Activated naive CD8-positive, alpha-beta T cell (primary cell): ENCODE data around the gene GNL2.
"Not testable (repeated sequence)": the region's sequence is repeated elsewhere in the genome, so short reads cannot be mapped to it uniquely, and the experiment has no call there.

Source experiments
- H3K27ac Mint-ChIP-seq: one replicate; pipeline ENCODE4 v1.8.0; 2021; ENCODE audit warnings: mixed read lengths
- H3K27me3 Mint-ChIP-seq: one replicate; pipeline ENCODE4 v1.8.0; 2021; ENCODE audit warnings: mixed read lengths
- H3K36me3 Mint-ChIP-seq: one replicate; pipeline ENCODE4 v1.8.0; 2021; ENCODE audit warnings: mixed read lengths
- H3K4me1 Mint-ChIP-seq: one replicate; pipeline ENCODE4 v1.8.0; 2021; ENCODE audit warnings: low read depth, mixed read lengths
- H3K4me3 Mint-ChIP-seq: one replicate; pipeline ENCODE4 v1.8.0; 2021; ENCODE audit warnings: mild to moderate bottlenecking, mixed read lengths
- H3K9me3 Mint-ChIP-seq: one replicate; pipeline ENCODE4 v1.8.0; 2021; ENCODE audit warnings: low read depth, mixed read lengths

The GNL2 gene

DNA sequence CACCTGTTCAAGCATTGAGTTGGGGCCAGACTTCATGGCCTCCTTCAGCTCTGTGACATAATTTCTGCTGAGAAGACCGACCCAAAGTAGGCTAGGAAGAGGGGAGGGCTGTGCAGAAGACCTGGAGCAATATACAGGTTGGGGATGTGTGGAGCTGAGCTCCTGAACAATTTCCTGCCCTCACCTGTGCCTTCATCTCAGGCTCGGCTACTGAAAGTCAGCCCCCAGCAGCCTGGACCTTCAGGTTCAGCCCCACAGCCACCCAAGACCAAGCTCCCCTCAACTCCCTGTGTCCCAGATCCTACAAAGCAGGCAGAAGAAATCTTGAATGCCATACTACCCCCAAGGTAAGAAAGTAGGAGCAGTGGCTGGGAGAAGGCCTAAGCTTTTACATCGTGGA, 38.3 kb downstream of the GNL2 start:
- Mint-ChIP-seq H3K4me1 (peaks cover 14% of the 10 kb centered on the region), H3K27me3 (no peaks in the 10 kb centered on the region), H3K36me3 (peaks cover 7% of the 10 kb centered on the region), H3K27ac (no peak overlapping the region), H3K4me3 (no peak overlapping the region), H3K9me3 (no peaks in the 10 kb centered on the region)

DNA sequence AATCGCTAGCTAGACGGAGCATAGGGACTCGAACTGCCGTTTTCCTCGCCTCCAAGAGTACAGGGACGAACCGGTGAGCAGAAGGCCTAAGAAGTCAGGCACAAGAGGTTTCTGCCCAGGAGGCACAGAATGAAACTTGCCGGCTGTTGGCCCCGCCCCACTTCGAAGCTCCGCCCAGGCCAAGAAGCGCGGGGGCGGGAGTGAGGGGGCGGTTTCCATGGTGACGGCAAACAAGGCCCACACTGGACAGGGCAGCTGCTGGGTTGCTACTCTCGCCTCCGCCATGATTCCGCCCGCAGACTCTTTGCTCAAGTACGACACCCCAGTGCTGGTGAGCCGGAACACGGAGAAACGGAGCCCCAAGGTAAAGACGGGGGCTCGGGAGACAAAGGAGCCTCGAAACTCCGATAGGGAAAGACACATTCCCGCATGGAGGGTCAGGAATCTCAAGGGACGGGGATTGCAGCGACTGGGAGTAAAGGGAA, 39.0 kb downstream of the GNL2 start, which contains the start of gene DNALI1:
Gene DNALI1, plus strand, starts transcription at position 229 of the 485 bp plus-strand sequence. Its CDS starts 55 bp downstream, at position 284.
- Mint-ChIP-seq H3K4me3 (no peak within 1 kb of the TSS), H3K9me3 (no peaks in the 10 kb centered on the region), H3K27me3 (no peaks in the 10 kb centered on the region), H3K27ac (no peak within 1 kb of the TSS), H3K36me3 (peaks cover 4% of the 10 kb centered on the region), H3K4me1 (peaks cover 20% of the 10 kb centered on the region)

DNA sequence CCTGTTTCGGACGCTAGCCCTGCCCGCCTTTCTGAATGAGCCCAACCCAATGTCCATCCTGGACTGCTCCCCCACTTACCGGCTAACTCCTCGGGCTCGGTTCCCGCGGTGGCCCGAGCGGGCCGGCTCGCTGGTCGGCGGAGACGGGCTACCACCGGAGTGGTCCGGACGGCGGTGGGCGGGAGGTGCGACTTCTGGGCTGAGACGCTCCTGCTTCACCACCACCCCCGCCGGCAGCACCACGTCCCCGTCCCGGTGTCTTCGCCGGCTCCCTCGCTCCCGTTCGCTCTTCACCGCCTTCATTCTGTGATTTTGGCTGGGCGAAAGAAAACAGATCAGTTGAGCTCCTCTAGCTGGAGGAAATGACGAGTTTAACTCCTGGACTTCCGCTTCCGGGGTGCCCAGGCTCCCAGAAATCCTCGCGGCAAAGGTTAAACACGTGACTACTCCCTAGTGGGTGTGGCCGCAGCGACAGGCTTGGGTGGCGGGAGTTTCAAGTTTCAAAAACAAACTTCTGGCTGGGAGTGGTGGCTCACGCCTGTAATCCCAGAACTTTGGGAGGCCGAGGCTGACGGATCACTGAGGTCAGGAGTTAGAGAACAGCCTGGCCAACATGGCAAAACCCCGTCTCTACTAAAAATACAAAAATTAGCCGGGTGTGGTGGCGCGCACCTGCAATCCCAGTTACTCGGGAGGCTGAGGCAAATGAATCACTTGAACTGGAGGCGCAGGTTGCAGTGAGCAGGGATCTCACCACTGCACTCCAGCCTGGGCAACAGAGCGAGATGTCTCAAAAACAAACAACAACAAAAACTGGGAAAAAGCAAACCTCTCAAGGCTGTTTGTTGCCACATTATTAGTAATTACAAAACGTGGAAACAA, 41.6 kb downstream of the GNL2 start, which contains the start of gene SNIP1:
Gene SNIP1, minus strand, starts transcription at position 367 of the 882 bp plus-strand sequence. Its CDS starts 64 bp downstream, at position 303.
- H3K4me3 Mint-ChIP-seq: peak within 1 kb of the TSS; percentile 97
- H3K4me1 Mint-ChIP-seq: peaks cover 39% of the 10 kb centered on the region
- peak within 1 kb of the TSS; percentile 93 for H3K27ac Mint-ChIP-seq
- H3K36me3 Mint-ChIP-seq: peaks cover 4% of the 10 kb centered on the region
- no peaks in the 10 kb centered on the region for H3K27me3 Mint-ChIP-seq
- no peaks in the 10 kb centered on the region for H3K9me3 Mint-ChIP-seq

DNA sequence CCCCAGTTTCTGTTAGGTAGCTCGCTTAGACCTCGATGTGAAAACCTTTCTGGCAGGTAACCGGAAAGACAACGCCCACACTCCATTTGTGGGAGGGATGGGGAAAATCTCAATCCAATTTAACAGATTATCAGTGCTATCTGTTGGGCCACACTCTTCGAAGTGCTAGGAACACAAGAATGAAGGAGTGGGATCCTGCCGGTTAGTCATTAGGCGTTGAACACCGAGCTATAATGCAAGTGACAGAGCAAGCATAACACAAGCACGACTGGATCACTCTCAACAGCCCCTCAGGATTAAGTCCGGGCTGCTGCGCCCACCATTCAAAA, 42.2 kb downstream of the GNL2 start:
- peaks cover 43% of the 10 kb centered on the region for H3K4me1 Mint-ChIP-seq
- H3K27ac Mint-ChIP-seq: peak overlapping the region; percentile 93
- no peaks in the 10 kb centered on the region for H3K27me3 Mint-ChIP-seq
- H3K36me3 Mint-ChIP-seq: peaks cover 8% of the 10 kb centered on the region
- peak overlapping the region; percentile 97 for H3K4me3 Mint-ChIP-seq
- no peaks in the 10 kb centered on the region for H3K9me3 Mint-ChIP-seq

DNA sequence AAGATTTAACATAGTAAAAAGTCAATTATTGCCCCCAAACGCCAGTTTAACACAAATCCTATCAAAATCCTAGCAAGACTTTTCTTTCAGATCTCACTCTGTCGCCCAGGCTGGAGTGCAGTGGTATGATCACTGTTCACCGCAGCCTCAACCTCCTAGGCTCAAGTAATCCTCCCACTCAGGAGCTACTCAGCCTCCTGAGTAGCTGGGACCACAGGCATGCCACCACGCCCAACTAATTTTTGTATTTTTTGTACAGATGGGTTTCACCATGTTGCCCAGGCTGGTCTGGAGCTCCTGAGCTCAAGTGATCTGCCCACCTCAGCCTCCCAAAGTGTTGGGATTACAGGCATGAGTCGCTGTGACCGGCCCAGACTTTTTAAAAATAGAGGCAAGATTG, 46.4 kb downstream of the GNL2 start:
- H3K4me1 Mint-ChIP-seq: peaks cover 46% of the 10 kb centered on the region
- H3K27me3 Mint-ChIP-seq: no peaks in the 10 kb centered on the region
- no peak overlapping the region for H3K27ac Mint-ChIP-seq
- H3K9me3 Mint-ChIP-seq: no peaks in the 10 kb centered on the region
- no peak overlapping the region for H3K4me3 Mint-ChIP-seq
- H3K36me3 Mint-ChIP-seq: peaks cover 19% of the 10 kb centered on the region

DNA sequence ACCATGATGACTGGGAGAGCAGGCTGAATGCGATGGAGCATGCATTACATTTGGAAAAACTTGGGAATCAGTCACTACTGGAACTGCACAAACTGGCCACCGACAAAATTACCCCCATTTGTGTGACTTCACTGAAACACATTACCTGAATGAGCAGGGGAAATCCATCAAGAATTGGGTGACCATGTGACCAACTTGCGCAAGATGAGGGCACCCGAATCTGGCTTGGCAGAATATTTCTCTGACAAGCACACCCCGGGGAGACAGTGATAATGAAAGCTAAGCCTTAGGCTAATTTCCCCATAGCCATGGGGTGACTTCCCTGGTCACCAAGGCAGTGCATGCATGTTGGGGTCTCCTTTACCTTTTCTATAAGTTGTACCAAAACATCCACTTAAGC, 50.7 kb downstream of the GNL2 start:
- H3K27me3 Mint-ChIP-seq: no peaks in the 10 kb centered on the region
- H3K4me3 Mint-ChIP-seq: no peak overlapping the region
- H3K27ac Mint-ChIP-seq: no peak overlapping the region
- no peaks in the 10 kb centered on the region for H3K9me3 Mint-ChIP-seq
- H3K4me1 Mint-ChIP-seq: peaks cover 16% of the 10 kb centered on the region
- H3K36me3 Mint-ChIP-seq: peaks cover 15% of the 10 kb centered on the region

DNA sequence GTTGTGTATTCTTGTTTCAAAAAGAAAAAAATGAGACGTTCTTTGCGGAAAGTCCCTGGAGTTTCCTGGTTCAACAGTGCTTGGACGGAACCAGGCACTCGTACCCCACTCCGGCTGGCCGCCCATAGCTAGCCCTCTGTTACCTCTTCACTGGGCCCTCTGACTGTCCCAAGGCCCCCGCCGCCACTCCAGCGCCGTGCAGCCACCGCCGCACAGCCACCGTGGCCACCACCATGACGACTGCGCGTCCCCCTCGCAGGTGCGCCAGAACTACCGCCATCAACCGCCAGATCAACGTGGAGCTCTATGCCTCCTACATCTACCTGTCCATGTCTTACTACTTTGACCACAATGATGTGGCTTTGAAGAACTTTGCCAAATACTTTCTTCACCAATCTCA, 51.2 kb downstream of the GNL2 start:
- Mint-ChIP-seq H3K36me3 (peaks cover 15% of the 10 kb centered on the region), H3K27me3 (no peaks in the 10 kb centered on the region), H3K4me3 (no peak overlapping the region), H3K27ac (no peak overlapping the region), H3K9me3 (no peaks in the 10 kb centered on the region), H3K4me1 (peaks cover 11% of the 10 kb centered on the region)

DNA sequence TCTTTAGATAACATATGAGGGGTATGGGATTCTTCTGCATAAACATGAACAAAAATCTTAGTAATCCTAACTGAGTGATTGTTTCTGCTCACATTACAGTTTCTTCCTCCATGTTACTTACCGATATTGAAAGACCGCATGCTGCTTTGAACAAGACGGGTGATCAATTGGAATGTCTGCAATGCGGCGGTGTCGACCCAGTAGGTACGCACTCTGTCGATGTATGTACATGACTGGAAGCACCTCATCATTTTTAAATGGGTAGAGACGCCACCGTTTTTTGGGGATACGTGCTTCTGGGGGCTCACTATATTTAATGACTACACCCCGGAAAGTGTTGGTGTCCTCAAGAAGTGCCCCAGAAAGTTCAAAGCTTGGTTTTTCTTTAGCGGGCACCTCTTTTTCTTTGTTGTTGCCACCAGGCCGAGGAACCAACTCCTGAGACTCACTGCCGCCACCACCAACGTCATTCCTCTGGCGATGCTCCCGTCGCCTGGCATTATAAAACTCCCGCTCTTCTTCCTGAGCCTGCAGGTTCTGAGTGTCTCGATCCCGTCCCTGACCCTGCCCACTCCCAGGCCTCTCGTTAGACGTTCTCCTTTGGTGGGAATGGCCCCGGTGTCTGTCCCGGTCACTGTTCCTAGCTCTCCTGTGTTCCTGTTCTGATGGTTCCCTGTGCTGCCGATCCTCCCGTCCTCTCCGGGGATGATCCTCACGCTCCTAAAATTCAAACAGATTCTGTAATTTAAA, 55.5 kb downstream of the GNL2 start:
- Mint-ChIP-seq H3K36me3 (peaks cover 7% of the 10 kb centered on the region), H3K4me1 (peaks cover 16% of the 10 kb centered on the region), H3K9me3 (no peaks in the 10 kb centered on the region), H3K27ac (no peak overlapping the region), H3K27me3 (no peaks in the 10 kb centered on the region), H3K4me3 (no peak overlapping the region)

DNA sequence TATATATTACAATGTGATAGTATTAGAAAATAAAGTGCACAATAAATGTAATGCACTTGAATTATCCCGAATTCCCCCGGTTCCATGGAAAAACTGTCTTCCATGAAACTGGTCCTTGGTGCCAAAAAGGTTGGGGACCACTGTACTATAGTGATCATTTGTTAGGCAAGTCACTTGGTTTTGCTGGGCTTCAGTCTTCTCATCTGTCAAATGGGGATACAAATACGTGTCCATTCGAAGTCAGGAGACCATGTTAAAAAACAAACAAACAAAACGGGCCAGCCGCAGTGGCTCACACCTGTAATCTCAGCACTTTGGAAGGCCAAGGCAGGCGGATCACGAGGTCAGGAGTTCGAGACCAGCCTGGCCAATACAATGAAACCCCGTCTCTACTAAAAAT, 56.6 kb downstream of the GNL2 start:
- H3K4me3 Mint-ChIP-seq, H3K9me3 Mint-ChIP-seq, H3K36me3 Mint-ChIP-seq, H3K27me3 Mint-ChIP-seq, H3K27ac Mint-ChIP-seq: not testable (repeated sequence)
- peaks cover 19% of the 10 kb centered on the region for H3K4me1 Mint-ChIP-seq

DNA sequence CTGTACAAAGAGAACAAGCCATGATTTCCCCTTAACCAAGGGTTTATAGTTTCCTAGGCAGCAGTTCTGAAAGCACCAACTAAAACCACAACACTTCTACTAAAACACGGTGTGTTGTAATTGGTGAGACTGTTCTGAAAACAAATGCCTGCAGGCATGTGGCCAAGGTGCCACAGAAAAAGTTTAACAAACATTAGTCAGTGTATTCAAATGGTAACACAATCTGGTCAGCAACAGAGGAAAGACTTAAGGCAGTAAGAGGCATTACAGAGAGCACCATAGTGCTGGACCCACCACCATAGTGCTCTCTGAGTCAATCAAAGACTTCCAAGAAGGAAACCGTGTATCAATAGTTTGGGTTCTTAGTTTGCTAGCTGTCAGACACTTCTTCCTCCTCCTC, 58.4 kb downstream of the GNL2 start:
- no peak overlapping the region for H3K27ac Mint-ChIP-seq
- no peaks in the 10 kb centered on the region for H3K27me3 Mint-ChIP-seq
- peaks cover 20% of the 10 kb centered on the region for H3K4me1 Mint-ChIP-seq
- peaks cover 8% of the 10 kb centered on the region for H3K36me3 Mint-ChIP-seq
- H3K4me3 Mint-ChIP-seq: no peak overlapping the region
- no peaks in the 10 kb centered on the region for H3K9me3 Mint-ChIP-seq

DNA sequence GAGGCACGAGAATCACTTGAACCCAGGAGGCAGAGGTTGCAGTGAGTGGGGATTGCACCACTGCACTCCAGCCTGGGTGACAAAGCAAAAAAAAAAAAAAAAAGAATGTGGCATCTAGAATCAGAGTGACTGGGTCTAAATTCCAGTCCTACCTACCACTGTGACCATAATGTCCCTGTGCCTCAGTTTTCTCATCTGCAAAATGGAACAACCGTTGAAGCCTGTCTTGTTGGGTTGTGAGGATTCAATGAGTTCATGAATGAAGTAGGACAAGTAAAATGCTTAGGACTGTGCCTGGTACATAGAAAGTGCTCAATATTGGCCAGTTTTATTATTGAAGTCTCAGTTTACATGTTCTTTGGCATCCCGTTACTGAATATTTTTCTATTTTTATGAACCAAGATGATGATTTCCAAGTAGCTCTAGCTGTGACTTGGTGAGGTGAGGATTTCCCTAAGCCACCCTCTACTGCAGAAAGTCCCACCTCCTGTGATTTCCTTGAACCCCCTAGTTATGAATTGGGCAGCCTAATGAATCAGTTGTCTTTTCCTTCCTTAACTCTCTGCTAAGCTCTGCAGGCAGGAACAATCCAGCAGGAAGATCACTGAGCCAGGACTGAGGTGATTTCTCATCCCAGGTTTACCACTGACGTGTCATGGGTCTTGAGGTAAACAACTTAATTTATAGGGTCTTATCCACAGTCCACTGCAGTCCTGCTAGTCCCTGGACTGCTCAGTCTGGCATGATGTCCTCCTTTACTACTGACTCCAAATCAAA, 62.2 kb downstream of the GNL2 start:
- Mint-ChIP-seq H3K9me3 (no peaks in the 10 kb centered on the region), H3K27ac (no peak overlapping the region), H3K4me3 (no peak overlapping the region)

DNA sequence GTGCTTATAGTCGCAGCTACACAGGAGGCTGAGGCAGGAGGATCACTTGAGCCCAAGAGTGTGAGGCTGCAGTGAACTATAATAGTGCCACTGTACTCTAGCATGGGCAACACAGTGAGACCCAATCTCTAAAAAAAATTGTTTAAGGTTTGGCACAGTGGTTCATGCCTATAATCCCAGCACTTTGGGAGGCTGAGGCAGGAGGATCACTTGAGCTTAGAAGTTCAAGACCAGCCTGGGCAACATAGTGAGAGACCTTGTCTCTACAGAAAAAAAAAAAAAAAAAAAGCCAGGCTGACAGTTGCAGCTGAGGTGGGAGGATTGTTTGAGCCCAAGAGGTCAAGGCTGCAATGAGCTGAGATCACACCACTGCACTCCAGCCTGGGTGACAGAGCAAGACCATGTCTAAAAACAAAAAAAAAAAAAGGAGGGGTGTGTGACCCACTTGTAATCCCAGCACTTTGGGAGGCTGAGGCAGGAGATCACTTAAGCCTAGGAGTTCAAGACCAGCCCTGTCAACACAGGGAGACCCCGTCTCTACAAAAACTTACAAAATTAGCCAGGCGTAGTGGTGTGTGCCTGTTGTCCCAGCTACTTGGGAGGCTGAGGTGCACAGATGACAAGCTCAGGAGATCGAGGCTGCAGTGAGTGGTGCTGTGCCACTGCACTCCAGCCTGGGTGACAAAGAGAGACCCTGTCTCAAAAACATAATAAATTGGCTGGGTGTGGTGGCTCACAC, 63.1 kb downstream of the GNL2 start:
- H3K36me3 Mint-ChIP-seq, H3K4me3 Mint-ChIP-seq, H3K9me3 Mint-ChIP-seq, H3K27me3 Mint-ChIP-seq, H3K27ac Mint-ChIP-seq: not testable (repeated sequence)
- peaks cover 18% of the 10 kb centered on the region for H3K4me1 Mint-ChIP-seq

More for the DNA sequence above, 62.2 kb downstream of the GNL2 start:
- no peaks in the 10 kb centered on the region for H3K27me3 Mint-ChIP-seq
- H3K36me3 Mint-ChIP-seq: peaks cover 8% of the 10 kb centered on the region
- H3K4me1 Mint-ChIP-seq: peaks cover 20% of the 10 kb centered on the region

DNA sequence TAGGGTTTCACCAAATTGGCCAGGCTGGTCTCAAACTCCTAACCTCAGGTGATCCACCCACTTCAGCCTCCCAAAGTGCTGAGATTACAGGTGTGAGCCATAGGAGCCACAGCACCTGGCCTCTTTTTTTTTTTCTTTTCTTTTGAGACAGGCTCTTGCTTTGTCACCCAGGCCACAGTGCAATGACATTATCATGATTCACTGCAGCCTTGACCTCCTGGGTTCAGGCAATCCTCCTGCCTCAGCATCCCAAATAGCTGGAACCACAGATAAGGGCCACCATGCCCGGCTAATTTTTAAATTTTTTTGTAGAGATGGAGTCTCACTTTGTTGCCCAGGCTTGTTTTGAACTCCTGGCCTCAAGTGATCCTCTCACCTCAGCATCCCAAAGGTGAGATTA, 65.8 kb downstream of the GNL2 start:
- H3K4me1 Mint-ChIP-seq, H3K9me3 Mint-ChIP-seq, H3K27me3 Mint-ChIP-seq, H3K4me3 Mint-ChIP-seq, H3K36me3 Mint-ChIP-seq, H3K27ac Mint-ChIP-seq: not testable (repeated sequence)

DNA sequence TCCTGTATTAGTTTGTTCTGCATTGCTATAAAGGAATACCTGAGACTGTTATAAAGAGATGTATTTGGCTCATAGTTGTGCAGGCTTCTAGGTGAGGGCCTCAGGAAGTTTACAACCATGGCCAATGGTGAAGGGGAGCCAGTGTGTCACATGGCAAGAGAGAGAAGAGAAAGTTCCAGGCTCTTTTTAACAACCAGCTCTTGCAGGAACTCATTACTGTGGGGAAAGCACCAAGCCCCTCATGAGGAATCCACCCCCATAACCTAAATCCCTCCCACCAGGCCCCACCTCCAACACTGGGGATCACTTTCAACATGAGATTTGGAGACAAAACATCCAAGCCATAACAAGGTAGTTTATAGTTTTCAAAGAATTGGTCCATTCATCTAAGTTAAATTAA, 76.1 kb downstream of the GNL2 start:
- H3K27ac Mint-ChIP-seq: peak overlapping the region; percentile 96
- H3K9me3 Mint-ChIP-seq: no peaks in the 10 kb centered on the region
- peaks cover 10% of the 10 kb centered on the region for H3K36me3 Mint-ChIP-seq
- peaks cover 42% of the 10 kb centered on the region for H3K4me1 Mint-ChIP-seq
- H3K27me3 Mint-ChIP-seq: no peaks in the 10 kb centered on the region
- H3K4me3 Mint-ChIP-seq: peak overlapping the region; percentile 93
